DMS153 (cell line): ENCODE results near the gene DCAF16.

Experiments
- DNase-seq: peaks from one replicate; lab custom pipeline; 2025; lab: John Stamatoyannopoulos, UW

DCAF16 gene

DNA sequence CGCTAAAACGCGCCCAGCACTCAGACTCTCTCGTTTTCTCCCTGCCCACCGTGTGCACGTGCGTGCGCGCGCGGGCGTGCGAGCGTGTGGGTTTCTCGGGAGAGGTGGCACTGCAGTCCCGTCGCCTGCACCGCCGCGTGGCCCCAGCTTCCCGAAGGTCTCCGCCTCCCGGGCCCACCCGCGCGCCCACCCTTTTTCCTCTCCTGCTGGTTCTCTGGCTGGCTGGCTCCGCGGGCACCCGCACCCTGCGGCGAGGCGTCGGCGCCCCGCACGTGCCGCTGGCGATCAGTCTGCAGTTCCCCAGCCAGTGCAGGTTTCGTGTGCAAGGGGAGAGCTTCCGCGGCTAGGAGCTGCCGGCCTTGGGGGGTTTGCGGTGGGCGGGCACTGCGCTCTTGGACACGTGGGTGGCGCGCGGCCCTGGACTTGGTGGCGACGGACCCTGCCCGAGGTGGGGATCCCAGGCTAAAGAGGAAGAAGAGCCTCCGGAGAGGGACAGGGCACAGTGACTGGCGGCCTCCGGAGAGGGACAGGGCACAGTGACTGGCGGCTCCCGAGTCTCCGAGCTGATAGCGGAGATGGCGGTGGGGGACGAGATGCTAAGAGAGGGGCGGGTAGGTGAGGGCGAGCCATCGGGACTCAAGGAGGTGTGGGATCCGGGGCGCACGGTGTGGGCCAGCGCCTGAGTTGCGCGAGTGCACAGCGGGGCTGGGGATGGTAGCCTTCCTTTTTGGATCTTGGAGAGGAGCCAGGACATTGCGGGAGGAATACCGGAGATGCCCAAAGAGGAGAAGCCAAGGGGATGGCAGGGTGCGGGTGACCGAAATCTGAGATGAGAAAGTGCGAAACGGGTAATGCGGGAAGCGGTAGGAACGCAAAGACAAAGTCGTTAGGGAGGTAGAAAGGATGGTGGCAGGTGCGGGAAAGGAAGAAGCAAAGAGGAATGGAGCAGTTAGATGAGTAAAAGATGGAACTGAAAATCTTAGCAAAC, 29.0 kb downstream of the DCAF16 start, which contains the start of gene FAM184B:
Gene FAM184B, minus strand, starts transcription at position 322 of the 988 bp plus-strand sequence. CDS start 322 bp downstream, outside the sequence.
- DNase-seq = no peak

DNA sequence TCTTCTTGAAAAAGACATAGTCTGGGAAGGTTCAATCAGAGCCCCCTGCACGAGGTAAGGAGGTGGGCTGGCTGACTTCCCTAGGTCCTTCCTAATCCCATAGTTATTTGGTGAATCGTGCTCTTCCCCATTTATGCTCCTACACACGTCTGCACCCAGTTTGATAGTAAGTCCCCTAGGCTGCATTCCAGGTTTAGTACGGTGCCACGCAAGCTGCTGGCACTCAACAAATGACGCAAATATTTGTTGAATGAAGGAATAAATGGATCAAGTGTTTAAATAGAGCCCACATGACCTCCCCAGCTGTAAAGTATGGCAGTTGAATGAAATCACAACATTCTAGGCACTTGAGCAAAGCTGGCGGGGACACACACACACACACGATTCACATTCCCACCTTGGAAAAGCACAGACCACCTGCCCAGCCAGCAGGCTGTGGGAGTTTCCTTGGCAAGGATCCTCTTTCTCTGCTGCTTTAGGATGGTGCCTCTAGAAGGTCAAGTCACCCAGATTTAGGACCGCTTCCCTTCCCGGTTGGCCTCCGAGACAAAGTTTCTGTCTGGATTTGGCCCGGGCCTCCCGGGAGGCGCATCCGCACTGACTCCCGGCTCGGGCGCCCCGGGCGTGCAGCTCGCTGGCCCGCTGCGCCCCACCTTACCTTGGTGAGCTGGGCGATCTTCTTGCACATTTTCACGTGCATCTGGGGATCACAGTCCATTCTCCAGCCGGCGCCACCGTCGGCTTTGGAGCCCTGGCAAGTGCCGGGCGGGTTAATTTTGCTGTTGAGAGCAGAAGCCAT, 29.9 kb downstream of the DCAF16 start:
- DNase-seq = peak; percentile 34

DNA sequence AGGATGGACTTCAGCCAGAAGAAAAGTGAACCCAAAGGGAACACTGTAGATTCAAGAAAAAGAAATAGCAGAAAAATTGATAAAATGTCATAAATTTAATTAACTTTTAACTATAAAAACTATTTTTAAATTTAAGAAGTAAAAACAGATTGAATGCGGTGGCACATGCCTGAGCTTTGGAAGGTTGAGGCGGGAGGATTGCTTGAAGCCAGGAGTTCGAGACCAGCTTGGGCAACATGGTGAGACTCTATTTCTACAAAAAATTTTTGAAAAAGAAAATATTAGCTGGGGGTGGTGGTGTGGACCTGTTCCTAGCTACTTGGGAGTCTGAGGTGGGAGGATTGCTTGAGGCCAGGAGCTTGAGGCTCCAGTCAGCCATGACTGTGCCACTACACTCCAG, 32.1 kb downstream of the DCAF16 start:
- DNase-seq = no peak

DNA sequence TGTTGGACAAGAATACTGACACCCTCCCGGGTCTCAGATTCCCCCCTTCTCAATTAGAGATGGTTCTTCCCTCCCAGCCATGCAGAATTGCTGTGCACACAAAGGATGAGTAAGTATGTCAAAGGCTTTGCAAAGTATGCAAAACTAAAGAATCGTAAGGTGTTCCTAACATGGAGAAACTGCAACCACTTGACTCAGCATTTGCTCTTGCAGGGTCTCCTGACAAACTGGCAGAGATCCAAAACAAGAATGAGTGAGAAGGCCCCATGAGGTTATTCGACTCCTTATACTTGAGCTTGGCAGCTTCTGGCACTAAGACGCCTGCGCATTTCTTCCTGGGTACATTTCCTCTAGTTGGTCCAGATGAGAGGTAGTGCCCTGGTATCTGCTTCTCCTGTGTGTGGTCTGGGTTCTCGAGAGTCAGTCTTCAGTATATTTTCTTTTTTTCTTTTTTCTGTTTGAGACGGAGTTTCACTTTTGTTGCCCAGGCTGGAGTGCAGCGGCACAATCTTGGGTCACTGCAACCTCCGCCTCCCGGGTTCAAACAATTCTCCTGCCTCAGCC, 37.3 kb downstream of the DCAF16 start:
- DNase-seq = no peak

DNA sequence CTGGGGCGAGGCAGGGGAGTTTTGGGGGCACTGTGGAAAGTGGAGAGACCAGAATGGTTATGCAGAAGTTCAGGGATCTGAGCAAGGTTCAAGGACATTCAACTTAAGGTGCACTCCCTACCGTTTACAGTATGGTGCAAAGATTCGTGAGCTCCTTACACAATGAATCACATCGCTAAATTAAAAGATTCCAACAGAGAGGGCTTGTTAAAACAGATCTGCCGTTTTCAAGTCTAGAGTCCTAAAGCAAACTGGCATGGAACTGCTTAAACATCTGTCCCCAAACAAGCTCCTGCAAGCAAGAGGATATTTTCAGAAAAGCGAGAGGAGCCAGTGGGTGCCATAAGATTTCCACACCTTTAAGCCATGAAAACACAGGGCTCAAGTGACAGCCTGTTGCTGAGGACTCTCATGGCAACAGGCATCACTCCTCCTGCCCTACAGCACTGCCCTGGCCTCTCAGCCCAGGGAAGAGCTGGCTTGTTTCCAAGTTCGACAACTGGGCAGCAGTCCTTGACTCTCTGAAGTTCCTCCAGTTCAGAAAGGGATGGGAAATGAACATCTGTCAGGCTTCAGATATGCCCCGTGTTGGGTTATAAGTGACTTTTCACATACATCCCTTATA, 39.2 kb downstream of the DCAF16 start:
- DNase-seq = no peak

DNA sequence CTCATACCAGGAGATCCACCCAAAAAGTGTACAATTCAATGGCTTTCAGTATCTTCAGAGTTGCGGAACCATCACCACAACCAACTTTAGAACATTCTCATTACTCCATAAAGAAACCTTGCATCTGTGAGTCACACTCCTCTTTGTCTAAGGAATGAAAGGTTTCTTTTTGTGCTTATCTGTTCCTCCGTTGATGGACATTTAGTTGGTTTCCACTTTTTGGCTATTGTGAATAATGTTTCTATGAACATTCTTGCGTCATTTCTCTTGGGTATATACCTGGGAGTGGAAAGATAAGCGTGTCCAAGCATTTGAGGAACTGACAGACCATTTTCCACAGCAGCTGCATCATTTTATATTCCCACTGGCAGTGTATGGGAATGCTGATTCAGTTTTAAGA, 39.7 kb downstream of the DCAF16 start:
- no peak for DNase-seq

DNA sequence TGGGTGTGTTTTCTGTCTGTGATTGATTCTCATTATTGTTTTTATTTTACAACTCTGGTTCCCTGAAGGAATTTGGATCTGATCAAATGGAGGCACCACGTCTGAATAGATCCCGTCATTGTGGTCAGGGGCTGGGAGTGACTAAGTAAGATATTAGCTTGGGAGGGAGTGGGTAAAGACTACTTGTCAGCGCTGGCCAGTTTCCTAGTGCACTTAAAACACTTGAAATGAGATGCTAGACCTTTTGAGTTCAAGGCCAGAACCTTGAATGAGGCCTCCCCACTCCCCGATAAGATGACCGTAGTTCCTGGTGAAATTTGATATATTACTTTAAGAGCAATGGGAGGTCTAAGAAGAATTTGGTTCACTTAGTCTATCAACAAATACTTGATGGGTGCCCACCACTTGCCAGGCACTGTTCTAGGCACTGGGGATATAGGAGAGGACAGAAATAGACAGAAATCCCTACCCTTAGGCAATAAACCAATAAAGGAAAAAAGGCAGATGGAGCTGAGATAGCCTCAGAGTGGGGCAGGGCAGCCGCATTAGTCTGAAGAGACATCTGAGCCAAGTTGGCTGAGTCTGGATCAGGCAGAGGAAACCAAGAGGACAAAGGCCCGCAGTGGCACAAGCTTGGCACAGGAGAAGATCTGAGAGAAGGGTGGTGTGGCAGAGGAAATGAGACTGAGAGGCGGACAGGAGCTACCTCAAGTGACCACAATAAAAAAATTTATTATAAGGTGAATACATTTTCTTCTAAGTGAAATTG, 41.0 kb downstream of the DCAF16 start:
- DNase-seq = no peak

DNA sequence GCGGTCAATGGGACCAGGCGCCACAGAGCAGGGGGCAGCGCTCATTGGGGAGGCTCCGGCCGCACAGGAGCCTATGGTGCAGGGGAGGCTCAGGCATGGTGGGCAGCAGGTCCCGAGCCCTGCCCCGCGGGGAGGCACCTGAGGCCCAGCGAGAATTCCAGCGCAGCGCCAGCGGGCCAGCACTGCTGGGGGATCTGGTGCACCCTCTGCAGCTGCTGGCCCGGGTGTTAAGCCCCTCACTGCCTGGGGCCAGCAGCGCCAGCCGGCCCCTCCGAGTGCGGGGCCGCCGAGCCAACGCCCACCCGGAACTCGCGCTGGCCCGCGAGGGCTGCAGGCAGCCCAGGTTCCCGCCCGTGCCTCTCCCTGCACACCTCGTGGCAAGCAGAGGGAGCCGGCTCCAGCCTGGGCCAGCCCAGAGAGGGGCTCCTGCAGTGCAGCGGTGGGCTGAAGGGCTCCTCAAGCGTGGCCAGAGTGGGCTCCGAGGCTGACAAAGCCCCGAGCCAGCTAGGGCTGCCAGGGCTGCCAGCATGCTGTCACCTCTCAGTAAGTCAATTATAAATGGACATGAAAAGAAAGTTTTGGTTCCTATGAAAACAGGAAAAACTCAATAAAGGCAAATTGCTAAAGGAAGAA, 43.6 kb downstream of the DCAF16 start:
- DNase-seq = no peak

DNA sequence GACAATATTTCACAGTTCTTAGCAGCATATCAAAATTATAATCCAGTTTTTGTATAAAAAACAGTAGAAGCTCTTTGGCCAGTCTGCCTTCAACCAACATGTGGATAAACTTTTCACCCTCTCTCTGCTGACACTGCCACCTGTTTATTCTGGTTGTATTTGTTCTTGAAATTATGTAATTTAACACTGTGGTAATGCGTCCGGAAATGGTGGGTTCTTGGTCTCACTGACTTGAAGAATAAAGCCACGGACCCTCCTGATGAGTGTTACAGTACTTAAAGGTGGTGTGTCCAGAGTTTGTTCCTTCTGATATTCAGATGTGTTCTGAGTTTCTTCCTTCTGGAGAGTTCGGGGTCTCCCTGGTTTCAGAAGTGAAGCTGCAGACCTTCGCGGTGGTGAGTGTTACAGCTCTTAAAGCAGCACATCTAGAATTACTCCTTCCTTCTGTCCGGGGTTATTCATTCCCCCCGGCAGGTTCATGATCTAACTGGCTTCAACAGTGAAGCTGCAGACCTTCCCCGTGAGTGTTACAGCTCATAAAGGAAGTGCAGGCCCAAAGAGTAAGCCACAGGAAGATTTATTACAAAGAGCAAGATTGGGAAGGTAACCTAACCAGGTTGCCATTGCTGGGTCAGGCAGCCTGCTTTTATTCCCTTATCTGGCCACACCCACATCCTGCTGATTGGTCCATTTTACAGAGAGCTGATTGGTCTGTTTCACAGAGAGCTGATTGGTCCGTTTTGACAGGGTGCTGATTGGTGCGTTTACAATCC, 44.9 kb downstream of the DCAF16 start:
- DNase-seq = no peak

DNA sequence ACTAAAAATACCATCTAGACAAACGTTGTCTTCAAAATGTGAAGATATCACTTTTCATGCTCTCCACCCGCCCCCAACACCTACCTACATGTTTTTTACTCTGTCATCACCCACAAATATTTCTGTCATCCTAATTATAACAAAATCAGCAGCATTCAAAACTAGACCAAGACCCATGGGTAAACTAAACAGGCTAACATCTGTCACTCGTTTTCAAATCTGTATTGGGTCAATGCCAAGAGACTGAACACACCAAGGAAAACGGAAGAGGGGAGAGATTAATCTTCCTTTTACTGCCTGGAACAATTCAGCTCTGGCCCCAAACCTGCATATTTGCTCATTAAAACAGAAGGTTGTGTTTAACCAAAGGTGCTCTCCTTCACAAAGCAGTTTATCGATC, 46.6 kb downstream of the DCAF16 start:
- DNase-seq = no peak

DNA sequence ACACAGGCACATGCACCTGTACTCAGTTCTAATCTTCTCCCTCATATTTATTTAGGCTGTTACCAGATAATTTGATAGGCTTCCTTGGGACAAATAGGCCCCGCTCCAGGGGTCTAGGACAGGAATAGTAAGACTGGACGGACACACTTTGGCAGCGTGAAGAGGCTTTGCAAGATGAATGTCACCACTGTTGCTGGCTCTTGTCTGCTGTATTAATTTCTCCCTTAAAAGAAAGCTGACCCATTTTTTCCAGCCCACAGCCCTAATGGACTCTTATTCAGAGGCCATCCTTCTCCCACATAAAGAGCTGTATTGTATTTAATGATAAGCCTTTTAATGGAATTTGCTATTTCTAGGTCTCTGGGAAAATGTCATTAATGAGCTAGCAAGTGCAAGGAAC, 47.1 kb downstream of the DCAF16 start:
- DNase-seq = no peak

DNA sequence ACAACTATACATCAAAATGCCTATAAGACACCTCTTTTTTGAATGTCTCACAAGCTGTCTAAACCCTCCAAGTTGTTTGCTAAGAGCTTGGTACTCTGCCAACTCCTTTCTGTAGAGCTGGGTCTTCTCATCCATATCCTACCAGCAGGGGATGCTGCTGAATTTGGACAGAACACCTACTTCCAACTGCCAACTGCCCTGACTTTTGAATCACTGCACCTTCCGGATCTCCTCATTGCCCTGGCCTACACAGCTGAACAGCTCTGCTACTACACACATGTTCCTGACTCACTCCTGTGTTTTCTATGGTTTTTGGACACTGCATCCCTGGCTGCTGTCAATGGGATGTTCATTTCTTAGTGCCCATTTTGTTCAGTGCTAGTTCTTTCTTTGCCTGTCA, 47.8 kb downstream of the DCAF16 start:
- DNase-seq = no peak

DNA sequence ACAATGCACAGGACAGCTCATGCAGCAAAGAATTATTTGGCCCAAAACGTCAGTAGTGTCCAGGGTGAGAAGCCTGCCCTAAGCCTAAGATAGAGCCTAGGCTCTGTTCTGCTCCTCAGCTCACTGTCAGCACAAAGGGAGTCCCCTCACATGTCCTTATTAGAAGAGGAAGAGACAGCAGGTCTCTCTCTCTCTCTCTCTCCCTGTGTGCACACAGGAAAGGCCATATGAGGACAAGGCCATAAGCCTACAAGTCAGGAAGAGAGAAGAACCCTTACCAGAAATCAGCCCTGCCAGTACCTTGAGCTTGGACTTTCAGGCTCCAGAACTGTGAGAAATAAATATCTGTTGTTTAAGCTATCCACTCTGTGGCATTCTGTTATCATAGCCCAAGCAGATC, 49.5 kb downstream of the DCAF16 start:
- DNase-seq = no peak

DNA sequence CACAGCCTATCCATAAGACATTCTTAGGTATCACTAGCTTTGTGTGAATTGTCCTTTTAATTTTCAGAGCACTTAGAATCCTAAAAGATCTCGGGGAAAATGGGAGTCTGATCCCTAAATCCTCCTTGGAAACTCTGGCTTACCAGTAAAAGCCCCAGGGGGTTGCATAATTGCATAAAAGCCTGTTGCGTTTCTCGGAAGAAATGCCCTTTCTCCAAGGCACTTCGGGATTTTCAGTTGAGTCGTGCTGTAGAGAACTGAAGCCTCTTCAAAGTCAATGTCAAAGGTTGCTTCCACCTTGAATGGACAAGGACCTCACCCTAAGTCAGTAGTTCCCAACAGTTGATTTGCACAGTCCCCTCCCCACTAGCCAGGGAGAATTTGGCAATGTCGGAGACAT, 49.9 kb downstream of the DCAF16 start:
- no peak for DNase-seq

DNA sequence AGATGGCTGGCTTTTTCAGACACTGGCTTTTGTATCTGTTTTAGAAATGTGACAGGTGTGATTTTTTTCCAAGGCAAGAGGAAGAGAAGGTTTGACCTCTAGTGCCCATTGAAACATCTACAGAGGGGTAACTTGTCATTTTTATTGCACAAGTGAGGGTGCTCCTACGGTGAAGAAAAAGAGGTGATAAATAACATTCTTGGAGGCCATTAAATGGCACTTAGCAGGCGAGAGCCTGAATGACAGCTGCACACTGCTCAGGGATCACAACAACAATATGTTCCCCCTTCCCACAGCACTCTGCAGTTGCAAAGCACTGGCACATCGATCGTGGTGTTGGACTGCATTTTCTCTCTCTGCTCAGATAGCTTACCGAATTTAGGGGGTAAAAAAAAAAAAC, 52.1 kb downstream of the DCAF16 start:
- no peak for DNase-seq

DNA sequence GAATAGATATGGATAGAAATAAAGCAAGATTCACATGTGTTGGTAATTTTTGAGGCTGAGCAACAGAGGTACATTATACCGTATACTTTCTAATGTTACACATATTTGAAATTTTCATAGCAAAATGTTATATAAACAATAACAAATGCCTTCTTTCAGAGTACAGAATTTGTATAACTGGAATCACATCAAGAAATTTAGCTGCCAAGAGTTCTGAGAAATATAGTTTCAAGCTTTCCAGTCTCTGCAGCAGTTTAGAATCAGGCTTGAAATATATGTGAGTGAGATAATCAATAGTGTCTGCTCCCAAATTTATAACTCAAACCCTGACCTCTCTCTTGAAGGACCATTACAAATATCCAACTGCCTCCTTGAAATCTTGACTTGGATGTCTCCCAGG, 52.9 kb downstream of the DCAF16 start:
- DNase-seq = no peak

DNA sequence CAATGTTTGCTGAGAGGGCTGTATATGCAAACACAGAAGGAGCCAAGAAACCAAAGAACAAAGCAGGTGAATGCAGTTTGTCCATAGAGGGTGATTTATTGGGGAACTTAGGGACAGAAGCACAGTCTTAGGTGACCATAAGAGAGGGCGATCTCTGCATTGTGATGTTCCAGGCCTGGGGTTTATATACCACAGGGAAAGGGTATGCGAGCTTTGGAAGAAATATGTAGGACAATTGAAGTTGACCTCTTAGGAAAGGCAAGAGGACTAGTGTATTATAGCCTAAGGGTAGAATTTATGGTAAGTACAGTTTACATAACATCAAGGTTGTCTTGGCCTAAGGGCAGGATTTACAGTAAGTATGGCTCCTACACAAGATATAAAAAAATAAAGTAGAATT, 56.9 kb downstream of the DCAF16 start:
- DNase-seq = no peak
